K562 (cell line): Measurements from ENCODE around the gene HS3ST3A1. TPM values are rescaled to one million over a fixed set of nuclear protein-coding genes. Genes with fewer than 3 reads are reported as not detected.

Source experiments
- ARNT ChIP-seq, 2 experiments: fragments of 450-650 bp; IDR thresholded peaks; 2 replicates each; pipeline ENCODE4 v1.6.1; 2016; ENCODE audit warnings: mild to moderate bottlenecking in 1 of 2
- BHLHE40 ChIP-seq: IDR thresholded peaks from 2 replicates; pipeline ENCODE4 v1.6.1; 2011; ENCODE audit warnings: low read length, improper control_type of control experiment
- CGGBP1 ChIP-seq: fragments of 250-450 bp; sonication (Bioruptor Pico); IDR thresholded peaks from 2 replicates; pipeline ENCODE4 v1.9.0; 2021; ENCODE audit warnings: mild to moderate bottlenecking
- E2F5 ChIP-seq: sonication (generic); formaldehyde crosslinking; IDR thresholded peaks from 2 replicates; pipeline ENCODE4 v1.8.0; 2022; ENCODE audit warnings: mild to moderate bottlenecking, missing genetic modification reagents
- JUND ChIP-seq, 2 experiments: IDR thresholded peaks; 2 replicates in 1 of 2; 3 replicates in 1 of 2; pipeline ENCODE4 v1.6.1; 2011; ENCODE audit warnings: borderline replicate concordance in 2 of 2, low read depth in 2 of 2, low read length in 2 of 2, improper control_type of control experiment in 1 of 2, missing biosample characterization in 1 of 2, missing genetic modification characterization in 1 of 2, missing genetic modification reagents in 1 of 2
- NFRKB ChIP-seq: fragments of 450-650 bp; IDR thresholded peaks from 2 replicates; pipeline ENCODE4 v1.6.1; 2016; ENCODE audit warnings: low read depth
- POLR2H ChIP-seq: IDR thresholded peaks from 2 replicates; pipeline ENCODE4 v1.6.1; 2016; ENCODE audit warnings: missing genetic modification characterization, low read depth, mild to moderate bottlenecking, control low read depth, missing compliant biosample characterization, moderate library complexity
- RFX1 ChIP-seq: fragments of 450-650 bp; IDR thresholded peaks from 2 replicates; pipeline ENCODE4 v1.6.1; 2016; ENCODE audit warnings: mild to moderate bottlenecking, moderate library complexity
- RHOXF2B ChIP-seq: fragments of 250-450 bp; sonication (Bioruptor Pico); conservative IDR thresholded peaks from 2 replicates; pipeline ENCODE4 v1.5.1; 2021
- RREB1 ChIP-seq: fragments of 250-450 bp; sonication (Bioruptor Pico); IDR thresholded peaks from 2 replicates; pipeline ENCODE4 v1.4.0; 2020
- SIN3B ChIP-seq: fragments of 450-650 bp; IDR thresholded peaks from 2 replicates; pipeline ENCODE4 v1.6.1; 2017; ENCODE audit warnings: low read depth, mild to moderate bottlenecking, moderate library complexity
- SMARCA4 ChIP-seq: fragments of 450-650 bp; IDR thresholded peaks from 2 replicates; pipeline ENCODE4 v1.6.1; 2016
- TARDBP ChIP-seq: fragments of 450-650 bp; IDR thresholded peaks from 2 replicates; pipeline ENCODE4 v1.6.1; 2016
- TFAM ChIP-seq: fragments of 250-450 bp; sonication (Bioruptor Pico); conservative IDR thresholded peaks from 2 replicates; pipeline ENCODE4 v1.5.0; 2021; ENCODE audit warnings: mild to moderate bottlenecking, moderate library complexity
- ZBTB33 ChIP-seq: sonication (generic); formaldehyde crosslinking; IDR thresholded peaks from 2 replicates; pipeline ENCODE4 v1.8.1; 2023; ENCODE audit warnings: mild to moderate bottlenecking, missing genetic modification reagents
- ZNF175 ChIP-seq: fragments of 200-800 bp; sonication (Bioruptor generic); IDR thresholded peaks from 2 replicates; pipeline ENCODE4 v1.6.1; 2016; ENCODE audit warnings: low read depth, mild to moderate bottlenecking, missing genetic modification characterization, missing compliant biosample characterization
- ZNF282 ChIP-seq: sonication (generic); formaldehyde crosslinking; IDR thresholded peaks from 2 replicates; pipeline ENCODE4 v1.8.1; 2023; ENCODE audit warnings: missing genetic modification reagents
- ZNF398 ChIP-seq: fragments of 250-450 bp; sonication (Bioruptor Pico); IDR thresholded peaks from 2 replicates; pipeline ENCODE4 v1.8.0; 2021; ENCODE audit warnings: moderate library complexity, mild to moderate bottlenecking, inconsistent platforms
- ZNF644 ChIP-seq: fragments of 200-800 bp; sonication (Bioruptor generic); IDR thresholded peaks from 2 replicates; pipeline ENCODE4 v1.6.1; 2016; ENCODE audit warnings: low read depth, missing genetic modification characterization, missing compliant biosample characterization
- polyA plus RNA-seq, 8 experiments: library from polyadenylated mRNA; depleted of rRNA in 4 of 8; stranded (reverse) in 5 of 8; unstranded in 3 of 8; fragments of >200 nt; fragmentation: Nextera tagmentation in 2 of 8; fragmentation: Illumina TruSeq in 1 of 8; extraction: Ambion mirVana in 2 of 8; extraction: Trizol in 1 of 8; gene quantifications; 2 replicates each; pipeline versions ENCODE4 v1.2.1 to v1.2.3, GENCODE V29; 2011 to 2014; ENCODE audit warnings: inconsistent platforms in 1 of 8, missing spikeins in 1 of 8
- total RNA-seq, 7 experiments: library from RNA; depleted of rRNA in 6 of 7; stranded (reverse); fragments of >200 nt in 6 of 7; fragmentation: Illumina TruSeq in 2 of 7; extraction: Trizol in 2 of 7; gene quantifications; 2 replicates each; pipeline versions ENCODE4 v1.2.1 to v1.2.3, GENCODE V29; 2011 to 2021; ENCODE audit warnings: low replicate concordance in 1 of 7

HS3ST3A1 gene
- total and polyA plus RNA-seq, 9 of the 15 experiments (the other 6 are each of a cell fraction or from before 2014, with no cell fraction given), result 0.25 to 14.8 (median 2.3) TPM

- TF ChIP-seq RREB1 (CRISPR knock-in tag) (no peak), SIN3B (no peak), ZBTB33 (CRISPR knock-in tag) (no peak), POLR2H (tag) (no peak; the same call in 1 of the 2 replicates), TARDBP (peak; percentile 90; the same call in 1 of the 2 replicates), TFAM (CRISPR knock-in tag) (no peak), ZNF175 (CRISPR knock-in tag) (peak; percentile 82; the same call in 1 of the 2 replicates), RFX1 (no peak), ZNF398 (CRISPR knock-in tag) (no peak), BHLHE40 (peak; percentile 96), SMARCA4 (peak; percentile 99), NFRKB (no peak), E2F5 (CRISPR knock-in tag) (no peak), RHOXF2B (no peak), CGGBP1 (CRISPR knock-in tag) (no peak), JUND (IDR thresholded peaks at IDR 0.05; ENCODE audit: borderline replicate concordance, low read depth, low read length) (peak; percentile 72), JUND (tag; IDR thresholded peaks at IDR 0.05; ENCODE audit: borderline replicate concordance, low read depth, low read length) (peak; percentile 34; the same call in 1 of the 3 replicates), ZNF644 (peak; percentile 91; the same call in 1 of the 2 replicates), ZNF282 (CRISPR knock-in tag) (no peak), ARNT (IDR thresholded peaks at IDR 0.05) (peak; percentile 81 to 84)
Measured at GRCh38 chr17:13510062-13510461, 91.7 kb downstream of the HS3ST3A1 start (continued).
